CMK (cell line): ENCODE data around the gene ID1.
"Not testable (repeated sequence)": the region's sequence is repeated elsewhere in the genome, so short reads cannot be mapped to it uniquely, and the experiment has no call there.

Source experiments
- DNase-seq: peaks from one replicate; pipeline ENCODE4 v3.0.0-alpha.2; 2010; ENCODE audit warnings: low read depth

The ID1 gene

GRCh38 chr20:31602431-31602778 is 2.7 kb upstream of the ID1 start:
- no peak for DNase-seq

GRCh38 chr20:31602779-31603441 is 2.2 kb upstream of the ID1 start:
- DNase-seq = no peak

GRCh38 chr20:31603822-31604566 is 1.1 kb upstream of the ID1 start:
- DNase-seq = no peak

- no peak for DNase-seq
Measured at GRCh38 chr20:31604567-31605030, 490 bp upstream of the ID1 start.

GRCh38 chr20:31605902-31606803 is 1.1 kb downstream of the ID1 start:
- no peak for DNase-seq

GRCh38 chr20:31606804-31607639 is 1.9 kb downstream of the ID1 start:
- no peak for DNase-seq

GRCh38 chr20:31607640-31608250 is 2.7 kb downstream of the ID1 start:
- no peak for DNase-seq

- DNase-seq = no peak
Measured at GRCh38 chr20:31608251-31608945, 3.3 kb downstream of the ID1 start.

- not testable (repeated sequence) for DNase-seq
Measured at GRCh38 chr20:31612271-31612640, 7.2 kb downstream of the ID1 start.

GRCh38 chr20:31615416-31615815 is 10.3 kb downstream of the ID1 start:
- DNase-seq = no peak

GRCh38 chr20:31617432-31618104 is 12.5 kb downstream of the ID1 start:
- DNase-seq = no peak

- DNase-seq = no peak
Measured at GRCh38 chr20:31620246-31620645, 15.2 kb downstream of the ID1 start.

- DNase-seq = not testable (repeated sequence)
Measured at GRCh38 chr20:31623123-31623505, 18.0 kb downstream of the ID1 start.

GRCh38 chr20:31626534-31626933 is 21.4 kb downstream of the ID1 start:
- DNase-seq = not testable (repeated sequence)

GRCh38 chr20:31628057-31628456 is 23.0 kb downstream of the ID1 start:
- not testable (repeated sequence) for DNase-seq

GRCh38 chr20:31630187-31630790 is 25.2 kb downstream of the ID1 start:
- DNase-seq = no peak

GRCh38 chr20:31632548-31633338 is 27.7 kb downstream of the ID1 start:
- no peak for DNase-seq

- no peak for DNase-seq
Measured at GRCh38 chr20:31633339-31633914, 28.3 kb downstream of the ID1 start.

- no peak for DNase-seq
Measured at GRCh38 chr20:31637660-31638059, 32.6 kb downstream of the ID1 start, which contains the start of gene COX4I2. Gene COX4I2 (plus strand): TSS chr20:31637912. CDS start chr20:31639018, 1,106 bp downstream.
